ENCODE results near the gene KCNMB2.

Gene KCNMB2

DNA sequence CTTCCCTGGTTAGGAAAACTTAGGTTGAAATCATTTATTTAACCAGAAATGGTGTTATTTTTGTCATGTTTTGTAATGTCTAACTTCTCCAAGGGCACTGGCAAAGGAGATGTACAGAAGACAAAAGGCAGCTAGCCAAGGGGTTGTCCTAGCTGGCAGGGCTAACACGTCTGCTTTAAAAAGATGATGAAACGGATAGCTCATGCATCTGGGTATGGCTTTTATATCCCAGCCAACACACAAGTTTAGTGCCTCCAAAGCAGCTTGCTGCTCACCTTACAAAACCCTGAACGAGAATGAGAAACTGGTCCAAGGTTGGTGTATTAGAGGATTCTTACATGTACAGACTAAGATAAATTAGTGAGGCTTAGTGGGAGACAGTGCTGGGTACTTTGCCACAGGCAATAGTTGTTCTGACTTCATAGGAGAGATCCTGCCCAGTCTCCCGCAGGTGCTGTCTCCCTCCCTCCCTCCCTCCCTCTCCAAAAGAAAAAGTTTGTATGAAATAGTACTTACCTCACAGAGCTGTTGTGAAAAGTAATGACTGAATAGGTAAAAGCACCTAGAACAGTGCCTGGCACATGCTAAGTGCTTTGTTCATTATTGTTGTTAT is 47.8 kb downstream of the KCNMB2 start:
- DNase-seq = no peak

DNA sequence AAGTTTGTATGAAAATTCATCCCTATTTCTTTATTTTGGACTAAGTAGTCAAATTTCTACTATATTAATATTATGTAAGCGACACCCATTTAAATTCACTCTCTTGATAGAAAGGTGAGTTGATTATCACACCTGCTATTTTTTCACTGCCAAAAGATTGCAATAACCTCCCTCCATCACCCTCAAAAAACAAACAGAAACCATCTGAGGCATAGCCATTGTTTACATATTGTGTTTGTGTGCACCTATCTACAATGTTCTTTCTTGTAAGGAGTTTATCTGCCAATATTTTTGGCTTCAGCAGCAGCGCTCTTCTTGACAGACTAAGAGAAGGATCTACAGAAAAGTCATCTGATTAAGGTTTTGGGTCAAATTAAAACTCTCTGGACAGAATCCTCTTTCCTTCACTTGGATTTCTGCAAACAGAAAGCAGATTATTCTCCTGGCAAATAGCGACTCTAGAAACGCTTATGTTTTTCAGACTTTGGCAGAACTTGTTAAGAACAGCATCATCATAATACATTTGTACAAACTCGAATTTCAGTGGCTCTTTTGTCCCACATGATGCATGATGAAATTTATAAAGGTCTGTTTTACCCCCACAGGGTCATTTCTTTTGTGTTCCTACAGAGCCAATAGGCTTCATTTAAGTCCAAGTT is 48.6 kb downstream of the KCNMB2 start:
- DNase-seq = no peak

DNA sequence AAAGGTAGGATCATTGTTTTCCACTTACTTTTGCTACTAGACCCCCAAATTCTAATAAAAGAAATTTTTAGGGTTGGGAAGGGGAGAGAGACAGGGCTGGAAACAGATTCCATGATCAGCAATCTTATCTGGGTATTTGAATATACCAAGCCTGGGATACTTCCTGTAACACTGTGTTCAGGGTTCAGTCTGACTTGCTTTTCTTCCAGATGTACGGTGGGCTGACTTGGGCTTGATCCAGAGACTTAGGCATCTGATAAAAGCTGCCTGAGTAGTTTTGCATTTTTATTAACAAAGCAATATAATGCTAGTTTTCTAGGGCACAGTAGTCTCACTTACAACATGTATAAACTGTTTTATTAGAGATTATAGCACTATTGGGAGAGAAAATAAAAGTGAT is 49.2 kb downstream of the KCNMB2 start:
- DNase-seq = no peak

DNA sequence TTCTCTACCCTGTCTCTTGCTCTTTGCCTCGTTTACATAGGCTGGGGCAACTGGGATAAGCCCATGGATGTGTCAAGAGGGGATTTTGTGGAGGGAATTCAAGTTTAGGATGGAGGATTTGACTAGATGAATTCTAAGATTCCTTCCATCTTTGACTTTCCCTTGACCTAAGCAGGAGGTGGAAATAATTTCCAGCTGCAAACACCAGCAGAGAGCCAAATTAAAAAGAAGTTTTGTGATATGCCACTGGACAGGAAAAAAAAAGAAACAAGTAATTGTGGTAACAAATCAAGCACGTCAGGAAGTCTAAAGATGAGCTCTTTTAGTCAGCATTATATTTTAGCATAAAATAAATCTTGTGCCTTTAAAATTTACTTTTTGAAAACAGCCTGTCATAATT is 49.8 kb downstream of the KCNMB2 start:
- no peak for DNase-seq

DNA sequence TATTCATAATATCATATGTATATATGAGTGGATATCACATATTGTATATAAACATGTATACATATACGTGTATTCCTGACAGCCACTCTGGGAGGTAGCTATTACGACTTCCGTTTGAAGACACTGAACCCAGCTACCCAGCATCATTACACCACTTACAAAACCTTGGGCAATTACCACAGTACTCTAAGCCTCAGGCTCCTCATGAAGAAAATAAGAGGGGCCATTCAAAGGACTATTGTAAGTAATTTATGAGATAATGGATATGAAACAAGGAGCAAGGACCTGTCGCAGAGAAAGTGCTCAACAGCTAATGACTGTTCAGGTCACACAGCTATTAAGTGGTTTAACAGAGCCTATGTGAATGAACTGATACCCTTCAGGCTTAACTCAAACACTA is 52.4 kb downstream of the KCNMB2 start:
- DNase-seq = no peak

DNA sequence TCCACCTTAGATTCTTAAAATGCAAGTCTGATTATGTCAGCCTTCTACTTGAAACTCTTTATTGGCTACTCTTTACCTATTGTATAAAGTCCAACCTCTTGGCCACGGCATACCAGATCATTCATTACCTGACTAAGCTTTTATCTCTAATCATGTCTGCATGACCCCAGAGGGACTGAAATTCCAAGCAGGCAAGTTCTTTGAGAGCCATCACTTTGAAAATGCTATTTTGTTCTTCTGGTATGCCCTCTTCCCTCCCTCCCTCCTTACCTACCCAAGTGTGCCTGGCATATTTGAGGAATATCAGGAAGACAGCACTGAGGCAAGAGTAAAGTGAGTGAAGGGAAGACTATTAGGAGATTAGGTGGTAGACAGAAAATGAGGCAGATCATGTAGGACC is 57.5 kb downstream of the KCNMB2 start:
- DNase-seq = no peak

DNA sequence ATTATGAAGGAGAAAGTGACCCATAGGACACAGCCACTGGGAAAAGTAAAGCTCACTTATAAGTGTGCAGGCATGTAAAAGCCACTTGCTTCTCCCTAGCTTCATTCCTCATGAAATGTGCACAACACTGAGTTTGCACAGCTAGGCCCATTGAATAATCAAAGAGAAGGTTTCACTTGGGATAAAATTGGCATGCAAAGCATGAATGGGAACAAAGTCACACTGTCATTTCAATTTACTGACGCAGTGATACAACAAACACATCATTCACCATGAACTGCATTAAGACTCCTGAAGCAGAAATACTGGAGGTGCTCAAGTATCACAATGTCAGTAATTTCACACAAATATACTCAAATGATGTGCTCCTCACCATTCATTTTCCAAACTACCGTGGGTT is 61.1 kb downstream of the KCNMB2 start:
- no peak for DNase-seq

DNA sequence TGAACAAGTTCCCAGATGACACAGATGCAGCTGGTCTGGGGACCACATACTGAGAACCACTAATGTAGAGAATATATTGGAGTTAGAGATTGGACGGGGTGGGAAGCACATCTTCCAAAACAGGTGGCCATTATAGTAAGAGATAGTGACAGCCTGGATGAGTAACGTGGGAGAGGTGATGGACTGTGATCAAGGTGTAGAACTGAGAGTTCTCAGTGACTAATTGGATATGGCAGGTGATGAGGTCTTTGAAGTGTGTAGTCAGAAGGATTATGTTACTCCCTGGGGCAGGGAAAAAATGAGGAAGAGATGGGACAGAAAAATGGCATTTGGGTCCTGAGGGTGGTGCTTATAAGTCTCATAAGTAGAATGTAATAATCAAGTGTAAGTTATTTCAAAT is 66.6 kb downstream of the KCNMB2 start:
- peak in 1 of 2 experiments; percentile 5 for DNase-seq

DNA sequence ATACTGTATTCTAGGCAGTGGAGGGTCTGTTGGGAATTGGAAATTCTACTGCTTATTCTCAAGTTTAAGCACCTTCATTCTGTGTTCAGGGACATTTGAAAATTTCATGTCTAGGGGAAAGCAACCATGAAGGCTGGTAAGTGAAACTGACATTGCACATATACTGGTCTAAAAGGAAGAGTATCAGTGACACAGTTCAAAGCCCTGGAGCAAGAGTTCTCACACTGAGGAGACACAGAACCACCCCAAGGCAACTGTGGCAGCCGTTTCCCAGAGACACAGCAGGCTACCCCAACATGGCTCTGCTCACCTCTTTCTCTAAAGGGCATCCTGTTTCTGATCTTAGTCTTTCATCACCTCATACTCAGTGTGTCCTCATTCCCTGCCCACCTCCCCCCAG is 67.5 kb downstream of the KCNMB2 start:
- no peak for DNase-seq

DNA sequence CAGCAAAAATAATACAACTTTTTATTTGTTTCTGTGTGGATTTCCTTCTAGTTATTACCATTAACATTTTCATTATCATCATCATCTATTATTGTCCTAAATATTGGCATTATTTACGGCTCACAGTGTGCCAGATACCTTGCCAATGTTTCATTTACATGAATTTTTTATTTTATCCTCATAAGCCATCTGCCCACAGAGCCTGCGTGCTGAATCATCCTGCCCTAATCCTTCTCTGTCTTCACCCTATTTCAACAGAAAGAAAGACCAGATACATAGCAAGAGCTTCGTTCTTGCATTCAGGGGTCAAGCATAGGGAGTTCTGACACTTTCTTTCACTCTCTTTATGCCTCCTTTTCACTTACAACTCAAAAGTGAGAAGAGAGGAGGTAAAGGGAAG is 82.0 kb downstream of the KCNMB2 start:
- DNase-seq = no peak

DNA sequence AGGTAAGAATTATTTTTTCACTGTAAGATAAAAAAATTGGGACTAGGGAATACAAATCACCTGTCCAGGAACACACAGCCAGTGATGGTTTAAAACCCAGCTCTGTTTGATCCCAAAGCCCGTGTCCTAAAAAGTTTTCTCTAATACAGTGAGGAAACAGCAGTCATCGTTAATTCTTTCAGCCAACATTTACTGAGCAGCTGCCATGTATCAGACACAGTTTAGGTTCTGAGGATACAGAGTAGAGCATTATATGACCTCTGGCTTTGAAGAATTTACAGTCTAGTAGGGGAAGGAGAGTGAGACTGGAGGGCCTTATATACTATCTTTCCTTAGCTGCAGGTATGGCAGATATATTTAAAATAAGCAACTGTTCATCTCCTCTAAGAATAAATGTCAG is 82.7 kb downstream of the KCNMB2 start:
- no peak for DNase-seq

DNA sequence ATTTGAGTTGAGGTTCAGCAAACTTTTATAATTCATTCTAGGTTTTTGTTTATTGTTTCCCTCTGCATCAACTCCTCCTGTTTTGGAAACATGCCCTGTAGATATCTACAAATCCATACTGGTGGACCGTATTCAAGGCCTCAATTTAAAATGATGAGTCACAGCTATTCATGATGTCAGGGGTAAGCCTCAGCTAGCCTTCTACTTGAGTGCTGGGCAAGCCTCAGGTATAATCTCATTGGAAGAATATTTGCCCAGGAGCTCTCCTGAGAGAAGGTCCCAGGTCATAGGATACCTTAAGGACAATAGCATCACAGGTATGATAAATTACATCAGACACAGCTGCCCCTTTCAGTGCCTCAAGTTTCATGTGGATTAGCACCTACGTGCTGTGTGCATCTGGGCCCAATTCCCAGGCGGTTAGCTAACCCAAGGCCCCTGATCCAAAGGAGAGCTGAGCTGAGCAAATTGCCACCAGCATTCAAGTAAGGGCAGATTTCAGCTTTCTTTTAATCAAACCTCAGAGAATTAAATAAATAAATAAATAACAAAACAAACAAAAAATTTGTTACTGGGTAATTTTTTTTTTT is 87.5 kb downstream of the KCNMB2 start:
- no peak for DNase-seq

DNA sequence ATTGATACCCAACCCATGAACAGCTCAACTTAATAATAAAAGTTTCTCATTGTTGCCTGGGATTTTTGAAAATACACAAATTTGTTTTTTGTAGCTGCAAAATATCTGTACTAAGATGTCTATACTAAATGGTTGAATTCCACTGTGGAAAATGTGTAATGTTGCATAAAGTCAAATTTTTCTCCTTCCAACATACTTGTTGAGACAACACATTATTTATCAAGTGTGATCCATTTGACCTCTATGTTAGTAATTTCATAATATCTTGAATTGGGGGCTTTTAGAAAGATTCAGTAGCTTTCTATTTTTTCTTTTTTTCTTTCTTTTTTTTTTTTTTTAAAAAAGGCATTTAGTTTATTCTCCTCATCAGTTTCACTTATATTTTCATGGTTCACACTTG is 88.0 kb downstream of the KCNMB2 start:
- DNase-seq = no peak

DNA sequence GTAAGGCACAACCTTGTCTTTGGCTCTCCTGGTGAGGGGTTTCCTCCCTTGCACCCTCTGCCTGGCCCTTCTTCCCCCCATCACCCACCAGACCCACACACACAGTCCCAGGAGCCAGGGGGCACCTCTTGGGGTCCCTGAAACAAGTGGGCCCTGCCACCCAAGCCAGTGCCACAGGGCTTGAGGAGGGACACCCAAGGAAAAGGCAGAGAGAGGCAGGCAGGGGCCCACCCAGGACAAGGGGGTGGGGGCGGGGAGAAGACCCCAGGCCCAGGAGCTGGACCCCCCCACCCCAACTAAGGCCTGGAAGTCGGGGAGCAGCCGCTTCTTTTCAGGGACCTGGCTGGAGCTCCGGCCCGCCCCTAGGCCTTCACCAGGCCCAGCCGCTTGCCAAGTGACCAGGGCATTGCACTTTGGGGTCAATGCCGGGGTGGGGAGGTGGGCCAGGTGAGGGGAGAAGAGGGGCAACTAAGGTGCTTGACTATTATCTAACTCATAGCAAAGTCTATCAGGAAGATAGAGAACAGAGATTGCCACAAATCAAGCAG is 88.9 kb downstream of the KCNMB2 start:
- DNase-seq = no peak

DNA sequence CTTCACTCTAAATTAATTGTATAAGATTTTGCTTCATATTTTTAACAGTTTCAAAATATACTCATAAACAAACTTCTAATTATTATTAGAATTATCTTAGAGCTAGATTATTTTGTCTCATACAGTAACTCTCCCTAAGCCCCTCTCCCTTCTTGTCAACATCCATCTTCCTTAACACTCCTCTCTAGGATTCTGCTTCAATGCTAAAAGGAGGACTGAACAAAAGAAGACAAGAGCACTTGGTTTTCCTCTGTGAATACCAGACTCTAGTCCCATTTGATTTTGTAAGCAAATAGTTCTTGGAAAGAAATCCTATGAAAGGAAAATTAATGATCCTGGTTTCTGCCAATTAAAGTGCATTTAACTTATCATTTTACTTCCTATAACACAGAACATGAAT is 91.8 kb downstream of the KCNMB2 start:
- DNase-seq = no peak

DNA sequence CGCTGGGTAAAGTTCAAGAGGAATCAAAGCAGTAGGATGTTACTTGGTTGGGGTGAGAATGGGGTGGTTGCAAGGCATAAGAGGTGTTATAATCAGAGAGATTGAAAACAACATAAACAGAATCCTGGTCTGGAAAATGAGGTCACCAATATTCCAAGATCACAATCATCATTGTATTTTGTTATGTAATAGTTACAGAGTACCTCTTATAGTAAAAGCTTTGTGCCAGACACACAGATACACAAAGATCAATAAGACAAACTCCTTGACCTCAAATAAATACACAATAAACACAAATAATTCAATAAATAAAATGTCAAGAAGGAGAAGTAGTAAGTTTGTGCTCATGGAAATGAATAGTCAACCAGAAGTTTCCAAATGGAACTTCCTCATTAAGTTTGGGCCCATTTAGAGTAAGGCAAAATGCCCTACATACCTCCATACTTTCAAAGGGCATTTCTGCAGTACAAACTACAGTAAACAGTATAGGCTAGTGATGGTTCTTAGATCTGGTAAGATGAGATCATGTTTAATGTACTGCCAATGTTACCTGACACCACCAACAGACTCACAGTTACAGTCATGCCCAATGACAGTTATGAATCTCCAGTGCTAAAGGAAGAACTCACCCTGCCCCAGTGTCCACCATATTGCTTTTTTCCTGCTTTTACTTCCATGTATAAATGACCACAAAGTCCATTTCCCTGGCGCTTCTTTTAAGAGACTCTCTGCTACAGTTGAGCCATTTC is 93.4 kb downstream of the KCNMB2 start:
- DNase-seq = peak in 1 of 2 experiments; percentile 3

DNA sequence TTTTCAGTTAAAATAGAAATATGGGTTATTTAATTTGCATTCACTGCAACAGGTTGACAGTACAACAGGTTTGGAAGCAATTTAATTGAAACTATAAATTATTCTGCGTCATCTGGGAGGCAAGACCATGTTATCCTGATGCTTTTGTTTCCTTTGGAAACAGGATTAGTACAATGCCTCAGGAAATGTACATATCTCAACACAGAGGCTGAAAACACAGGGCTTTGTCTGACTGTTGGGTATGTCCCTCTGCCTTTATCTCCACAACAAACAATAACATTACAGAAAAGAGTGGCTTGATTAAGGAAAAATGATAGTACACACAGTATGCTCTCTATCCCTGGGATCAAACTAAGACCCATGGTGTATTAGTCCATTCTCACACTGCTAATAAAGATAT is 95.7 kb downstream of the KCNMB2 start:
- no peak for DNase-seq

DNA sequence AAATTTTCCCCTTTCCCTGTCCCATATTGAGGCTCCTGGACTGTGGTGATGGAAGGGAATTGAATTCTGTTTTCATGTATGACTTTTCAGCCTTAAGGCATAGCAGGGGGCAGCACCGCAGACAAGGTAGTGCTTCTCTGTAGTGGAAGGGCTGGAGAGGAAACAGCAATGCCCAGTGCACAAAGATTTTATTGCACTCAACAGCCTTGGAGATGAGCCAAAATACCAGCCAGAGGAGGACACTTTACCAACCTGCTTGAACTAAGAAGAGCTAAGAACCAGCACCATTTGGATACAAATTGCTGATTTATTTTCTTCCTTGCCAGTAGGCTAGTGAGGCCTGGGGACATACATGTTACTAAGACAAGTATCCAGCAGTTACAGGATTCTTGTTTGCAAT is 98.7 kb downstream of the KCNMB2 start:
- DNase-seq = no peak

DNA sequence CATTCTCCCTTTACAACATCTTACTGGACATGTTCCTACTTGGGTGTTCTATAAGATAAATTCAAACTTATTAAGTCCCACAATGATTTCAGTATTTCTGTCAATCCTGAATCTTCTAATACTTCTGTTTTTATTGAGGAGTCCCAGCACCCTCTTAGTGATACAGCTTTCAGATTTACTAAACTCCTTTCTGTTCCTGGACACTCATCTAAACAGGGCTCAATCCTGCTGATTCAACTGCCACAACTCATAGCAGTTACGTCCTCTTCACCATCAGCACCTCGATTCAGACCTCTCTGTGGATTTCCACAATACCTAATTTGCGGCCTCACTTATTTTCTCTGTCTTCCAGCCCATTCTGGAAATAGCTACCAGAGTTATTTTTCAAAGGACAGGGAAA is 101.6 kb downstream of the KCNMB2 start:
- DNase-seq = no peak

DNA sequence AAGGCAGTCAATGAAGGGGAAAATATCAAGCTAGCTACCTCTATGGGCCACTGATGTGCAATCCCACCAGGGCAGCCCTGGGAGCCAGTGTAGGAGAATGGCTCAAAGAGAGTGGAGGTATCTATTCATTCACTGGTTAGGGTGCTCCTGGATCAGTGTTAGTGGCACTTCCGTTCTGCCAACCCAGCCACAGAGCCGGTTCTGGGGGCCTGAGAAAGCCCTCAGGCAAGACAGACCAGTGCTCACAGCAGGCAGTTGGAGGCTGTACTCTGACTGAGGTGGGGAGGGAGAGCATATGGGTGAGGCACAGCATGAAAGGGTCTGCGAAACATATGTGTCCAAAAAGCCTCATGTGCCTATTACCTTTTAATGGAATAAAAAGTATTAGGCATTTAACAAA is 109.3 kb downstream of the KCNMB2 start:
- DNase-seq = no peak

DNA sequence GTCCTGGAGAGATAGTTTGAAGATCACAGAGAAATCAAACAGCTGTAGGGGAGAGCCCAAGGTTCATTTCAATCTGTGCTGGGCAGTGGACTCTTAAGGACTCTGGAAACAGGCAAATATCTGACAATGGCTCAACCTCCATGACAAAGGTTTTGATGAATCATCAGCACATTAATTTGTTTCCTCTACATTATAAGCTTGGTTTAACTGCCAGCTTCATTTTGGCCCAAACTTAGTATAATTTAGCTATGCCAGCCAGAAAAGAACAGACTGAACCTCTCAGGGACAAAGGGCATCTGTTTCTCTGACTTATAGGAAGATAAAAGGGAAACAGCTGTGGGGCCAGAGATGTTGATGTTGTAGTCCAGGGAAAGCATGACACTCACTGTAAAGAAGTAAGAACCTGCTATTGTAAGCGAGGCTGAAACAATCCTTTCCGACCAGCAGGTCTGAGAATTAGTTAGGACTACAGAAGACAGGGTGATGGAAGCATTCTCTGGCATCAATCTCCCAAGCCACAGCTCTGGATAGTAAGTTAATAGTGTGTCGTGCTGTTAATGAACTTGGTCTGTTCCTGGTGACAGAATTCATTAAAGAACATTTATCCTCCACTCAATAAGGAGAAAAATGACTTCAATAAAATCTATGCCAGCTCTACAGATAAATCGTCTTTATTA is 110.1 kb downstream of the KCNMB2 start:
- DNase-seq = no peak

DNA sequence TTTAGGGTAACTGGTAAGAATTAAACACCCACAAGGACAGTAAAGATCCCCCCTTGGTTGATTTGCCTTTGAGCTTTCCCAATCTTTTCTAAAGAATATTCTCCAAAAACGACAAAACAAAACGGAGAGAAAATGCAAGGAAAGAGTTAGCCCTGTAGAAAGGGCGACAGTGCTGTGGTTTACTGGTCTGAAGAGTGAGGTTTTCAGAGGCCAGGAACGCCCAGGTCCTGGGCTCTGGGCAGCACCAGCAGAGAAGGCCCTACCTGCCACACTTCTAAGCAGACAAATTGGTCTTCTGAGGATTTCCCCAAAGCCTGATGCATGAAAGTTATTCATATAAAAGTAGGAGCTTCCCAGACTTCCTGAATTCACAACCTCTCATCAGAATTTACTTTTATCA is 119.3 kb downstream of the KCNMB2 start:
- no peak for DNase-seq

DNA sequence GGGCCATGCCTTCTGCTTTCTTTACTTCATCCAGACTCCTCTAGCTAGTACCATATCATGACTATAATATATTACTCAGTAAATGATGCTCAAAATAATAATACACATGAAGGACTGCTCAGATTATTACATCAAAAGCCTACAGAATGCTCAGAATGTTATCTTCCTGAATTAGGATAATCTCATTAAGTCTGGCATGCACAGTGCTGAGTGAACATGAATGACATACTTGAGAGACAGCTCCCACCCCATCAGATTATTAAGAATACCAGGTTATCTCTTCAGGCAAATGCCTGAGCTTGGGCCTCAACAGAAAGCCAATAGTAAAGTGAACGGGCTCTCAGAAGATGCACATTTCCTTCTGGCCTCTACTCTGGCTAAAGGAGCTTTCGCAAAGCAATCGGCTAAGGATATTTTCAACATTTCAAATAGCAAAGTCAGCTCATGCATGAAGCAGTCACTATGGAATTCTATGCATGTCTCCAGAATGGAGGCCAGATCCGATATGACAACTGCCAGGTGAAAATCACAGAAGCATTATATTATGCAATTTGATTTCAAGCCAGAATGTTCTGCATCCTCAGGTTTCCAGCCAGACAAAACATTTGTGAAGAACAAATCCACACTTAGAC is 122.6 kb downstream of the KCNMB2 start:
- DNase-seq = no peak

Measured in NCI-H526 (cell line).